ENCODE measurements around the gene TRAF3.

TRAF3 gene

GRCh38 chr14:102775855-102776760 is 1.1 kb upstream of the TRAF3 start:
- in situ Hi-C loops (cut with MboI; ENCODE audit: low sequenced_read_pairs): no loop called here

GRCh38 chr14:102777711-102778337 is 575 bp downstream of the TRAF3 start:
- in situ Hi-C loops (cut with MboI; ENCODE audit: low sequenced_read_pairs): no loop called here

GRCh38 chr14:102778338-102779083 is 1.3 kb downstream of the TRAF3 start:
- in situ Hi-C loops (cut with MboI; ENCODE audit: low sequenced_read_pairs): no loop called here

- in situ Hi-C loops (cut with MboI; ENCODE audit: low sequenced_read_pairs): no loop called here
Observed at GRCh38 chr14:102779084-102779462, 1.8 kb downstream of the TRAF3 start.

GRCh38 chr14:102779574-102780315 is 2.5 kb downstream of the TRAF3 start:
- in situ Hi-C loops (cut with MboI; ENCODE audit: low sequenced_read_pairs): no loop called here

- in situ Hi-C loops (cut with MboI; ENCODE audit: low sequenced_read_pairs): no loop called here
Observed at GRCh38 chr14:102781063-102781462, 3.8 kb downstream of the TRAF3 start.

- in situ Hi-C loops (cut with MboI; ENCODE audit: low sequenced_read_pairs): no loop called here
Observed at GRCh38 chr14:102782974-102783373, 5.7 kb downstream of the TRAF3 start.

- in situ Hi-C loops (cut with MboI; ENCODE audit: low sequenced_read_pairs): no loop called here
Observed at GRCh38 chr14:102784892-102785594, 7.8 kb downstream of the TRAF3 start.

GRCh38 chr14:102785595-102785963 is 8.3 kb downstream of the TRAF3 start:
- in situ Hi-C loops (cut with MboI; ENCODE audit: low sequenced_read_pairs): no loop called here

GRCh38 chr14:102786768-102787167 is 9.5 kb downstream of the TRAF3 start:
- in situ Hi-C loops (cut with MboI; ENCODE audit: low sequenced_read_pairs): no loop called here

- in situ Hi-C loops (cut with MboI; ENCODE audit: low sequenced_read_pairs): no loop called here
Observed at GRCh38 chr14:102789349-102789748, 12.1 kb downstream of the TRAF3 start.

GRCh38 chr14:102793531-102794328 is 16.5 kb downstream of the TRAF3 start:
- in situ Hi-C loops (cut with MboI; ENCODE audit: low sequenced_read_pairs): no loop called here

- in situ Hi-C loops (cut with MboI; ENCODE audit: low sequenced_read_pairs): no loop called here
Observed at GRCh38 chr14:102795060-102795925, 18.0 kb downstream of the TRAF3 start.

GRCh38 chr14:102796661-102797190 is 19.5 kb downstream of the TRAF3 start:
- in situ Hi-C loops (cut with MboI; ENCODE audit: low sequenced_read_pairs): no loop called here

- in situ Hi-C loops (cut with MboI; ENCODE audit: low sequenced_read_pairs): no loop called here
Observed at GRCh38 chr14:102798926-102799325, 21.7 kb downstream of the TRAF3 start.

- in situ Hi-C loops (cut with MboI; ENCODE audit: low sequenced_read_pairs): no loop called here
Observed at GRCh38 chr14:102799684-102800562, 22.7 kb downstream of the TRAF3 start.

GRCh38 chr14:102802834-102803523 is 25.7 kb downstream of the TRAF3 start:
- in situ Hi-C loops (cut with MboI; ENCODE audit: low sequenced_read_pairs): no loop called here

Data from HL-60/S4 treated with retinoic acid at 250 ng/mL for 4 days and 3 days (cell line).